Activated T-cell treated with anti-CD3 and anti-CD28 coated beads for 4 hours (primary cell): ENCODE results near the gene POTEM.
"Not testable (repeated sequence)": the region's sequence is repeated elsewhere in the genome, so short reads cannot be mapped to it uniquely, and the experiment has no call there.

Experiments used
- DNase-seq: peaks from one replicate; pipeline ENCODE4 v3.0.0-alpha.2; 2020

The POTEM gene

GRCh38 chr14:19038060-19038664 is 70.9 kb downstream of the POTEM start:
- not testable (repeated sequence) for DNase-seq

DNA sequence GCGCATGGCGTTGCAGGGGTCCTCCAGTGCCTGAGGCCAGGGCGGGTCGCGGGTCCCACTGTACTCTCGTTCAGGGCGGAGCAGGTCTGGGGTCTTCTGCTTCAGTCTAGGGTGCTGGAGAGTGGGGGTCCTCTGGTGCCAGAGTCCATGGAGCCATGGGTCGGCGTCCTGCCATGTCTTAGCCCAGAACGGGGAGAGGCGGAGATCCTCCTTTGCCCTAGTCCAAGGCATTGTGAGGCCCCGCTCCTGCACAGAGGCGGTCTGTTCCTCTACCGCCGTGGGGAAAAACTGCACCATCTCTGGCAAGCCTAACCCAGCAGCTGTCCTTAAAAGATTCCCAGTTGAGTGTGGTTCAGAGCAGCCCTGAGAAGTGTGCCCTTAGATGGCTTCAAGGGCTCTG is 71.6 kb downstream of the POTEM start:
- DNase-seq, result not testable (repeated sequence)

DNA sequence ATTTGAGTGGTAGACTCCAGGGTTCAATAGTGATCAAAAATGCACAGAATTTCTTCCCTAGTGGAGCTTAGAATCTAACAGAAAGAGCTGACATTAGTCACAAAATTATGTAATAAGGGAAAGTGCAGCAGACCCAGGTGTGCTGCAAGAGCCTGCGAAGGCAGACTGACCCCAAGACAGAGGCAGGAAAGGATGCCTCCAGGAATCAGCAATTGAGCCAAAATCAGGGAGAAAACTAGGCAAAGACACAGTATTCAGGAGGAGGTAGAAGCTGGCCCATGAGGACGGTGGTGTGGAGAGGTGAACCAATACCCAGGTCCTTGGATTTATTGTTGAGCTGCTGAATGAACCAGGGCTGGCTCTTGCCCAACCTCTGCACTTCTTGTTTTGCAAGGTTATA is 76.2 kb downstream of the POTEM start:
- DNase-seq, result not testable (repeated sequence)
